Transverse colon (tissue), 4 donors: ENCODE results near the gene S100G. TPM values are rescaled to one million over a fixed set of nuclear protein-coding genes. Genes with fewer than 3 reads are reported as not detected.

Experiments
- DNase-seq: peaks from one replicate; pipeline ENCODE4 v3.0.0-alpha.2; 2019
- H3K27ac ChIP-seq, 4 donors: fragments of 200-600 bp; sonication (generic); 2 replicates each; pipeline ENCODE4 v1.5.1; 2016 to 2018; ENCODE audit warnings: inconsistent platforms in 4 of 4
- H3K27me3 ChIP-seq: fragments of 200-600 bp; sonication (generic); 2 replicates; pipeline ENCODE4 v1.5.1; 2017; ENCODE audit warnings: inconsistent platforms
- H3K36me3 ChIP-seq, 4 donors: fragments of 200-600 bp; sonication (generic); 2 replicates each; pipeline ENCODE4 v1.5.1; 2017 to 2019; ENCODE audit warnings: inconsistent platforms in 4 of 4
- H3K4me1 ChIP-seq, 4 donors: fragments of 200-600 bp; sonication (generic); 2 replicates each; pipeline ENCODE4 v1.5.1; 2017 to 2020; ENCODE audit warnings: inconsistent platforms in 4 of 4
- H3K4me3 ChIP-seq, 4 donors: fragments of 200-600 bp; sonication (generic); 1 replicate in 1 of 4; 2 replicates in 3 of 4; pipeline versions ENCODE4 v1.5.1 to v1.6.1; 2017 to 2019; ENCODE audit warnings: inconsistent platforms in 4 of 4
- H3K9me3 ChIP-seq, 2 donors: fragments of 200-600 bp; sonication (generic); 2 replicates each; pipeline ENCODE4 v1.5.1; 2017 to 2019; ENCODE audit warnings: inconsistent platforms in 2 of 2
- CTCF ChIP-seq, 5 experiments: fragments of 200-600 bp in 3 of 5; fragments of 450-650 bp in 2 of 5; sonication (generic) in 3 of 5; IDR thresholded peaks; 1 replicate in 2 of 5; 2 replicates in 3 of 5; pipeline ENCODE4 v1.5.1; 2016 to 2017; ENCODE audit warnings: antibody characterized with exemption in 5 of 5, inconsistent platforms in 3 of 5, mild to moderate bottlenecking in 2 of 5, moderate library complexity in 1 of 5
- EP300 ChIP-seq: sonication (generic); formaldehyde crosslinking; IDR thresholded peaks from one replicate; pipeline ENCODE4 v1.6.1; 2017; ENCODE audit warnings: antibody characterized with exemption, low read depth
- POLR2A ChIP-seq: fragments of 450-650 bp; IDR thresholded peaks from one replicate; pipeline ENCODE4 v1.6.1; 2016; ENCODE audit warnings: antibody characterized with exemption, mild to moderate bottlenecking, moderate library complexity
- POLR2AphosphoS5 ChIP-seq, 3 donors: sonication (generic); formaldehyde crosslinking; IDR thresholded peaks; one replicate each; pipeline ENCODE4 v1.6.1; 2016; ENCODE audit warnings: antibody characterized with exemption in 3 of 3
- WGBS, 2 donors: methylation state at CpG; one replicate each; pipeline ENCODE4 v1.1.5; 2018; ENCODE audit warnings: low coverage in 1 of 2; 5-methylcytosine and 5-hydroxymethylcytosine counted together
- in situ Hi-C, 4 donors: fragments of 200-750 bp; cut with MboI; loops; one replicate each; pipeline versions ENCODE4 v1.15.0 to v1.15.1; 2017; ENCODE audit warnings: low sequenced_read_pairs in 3 of 4, low pct_ligation_motif_present in 1 of 4, low pct_unique_long_range_greater_than_20kb in 1 of 4
- intact Hi-C: fragments of 100-400 bp; cut with DNase I; formaldehyde crosslinking; loops from one replicate; pipeline ENCODE4 v1.15.1; 2023; ENCODE audit warnings: low total_unique reads
- total RNA-seq, 4 donors: library from RNA; depleted of rRNA; stranded (reverse); fragments of >200 nt; gene quantifications; one replicate each; pipeline ENCODE4 v1.1.0, GENCODE V29; 2016

S100G gene
- total RNA-seq, 4 donors from 2014 or later: not detected

DNA sequence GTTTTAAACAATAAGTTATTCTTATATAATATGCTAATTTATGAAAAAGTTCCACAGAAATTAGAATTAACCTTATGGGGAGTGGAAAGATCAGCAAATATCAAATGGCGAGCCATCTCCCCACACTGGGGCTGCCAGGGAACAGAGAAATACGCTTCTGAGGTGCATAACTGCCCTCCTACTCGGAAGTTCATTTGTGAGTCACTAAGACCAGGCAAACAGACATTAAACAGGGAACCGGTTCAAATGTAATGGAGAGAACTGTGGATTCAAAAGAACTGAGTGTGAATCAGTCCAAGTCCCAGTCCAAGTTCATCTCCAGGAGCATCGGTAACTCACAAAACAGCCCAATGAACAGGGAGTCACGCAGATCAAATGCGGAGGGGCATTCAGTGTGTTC, 11.4 kb upstream of the S100G start:
- TF ChIP-seq EP300 (no peak), POLR2A (no peak), POLR2AphosphoS5 (IDR thresholded peaks at IDR 0.05) (no peak), CTCF (IDR thresholded peaks at IDR 0.05) (no peak)
- Histone ChIP-seq H3K27ac (no peak overlapping the region), H3K27me3 (no peaks in the 10 kb centered on the region), H3K4me3 (no peak overlapping the region), H3K4me1 (no peaks in the 10 kb centered on the region), H3K36me3 (no peaks in the 10 kb centered on the region), H3K9me3 (no peaks in the 10 kb centered on the region)
- intact Hi-C loops: no loop called here
- 90% methylated on average over 7 of the region's 7 CpGs; no CpG with 5 or more reads in 1 of the 2 donors for WGBS, 2 donors
- DNase-seq: no peak
- in situ Hi-C loops: no loop called here

DNA sequence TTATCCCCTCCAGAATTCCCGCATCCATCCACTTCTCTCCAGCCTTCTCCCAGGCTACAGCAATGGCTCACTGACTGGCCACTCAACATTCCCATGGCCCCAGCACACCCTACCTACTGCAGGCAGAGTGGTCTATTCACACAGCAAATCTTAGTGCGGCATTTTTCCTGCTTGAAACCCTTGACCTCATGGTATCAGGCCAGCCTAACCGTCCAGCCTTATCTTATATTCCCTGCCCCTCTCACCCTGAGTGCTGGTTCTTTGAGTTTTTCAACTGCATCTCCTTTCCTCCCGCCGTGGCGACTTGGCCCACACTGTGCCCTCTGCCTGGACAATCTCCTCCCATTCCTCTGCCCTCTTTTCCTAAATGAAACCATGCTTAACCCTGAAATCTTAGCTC, 10.0 kb upstream of the S100G start:
- in situ Hi-C loops: no loop called here
- TF ChIP-seq POLR2AphosphoS5 (IDR thresholded peaks at IDR 0.05) (no peak), POLR2A (no peak), EP300 (no peak), CTCF (IDR thresholded peaks at IDR 0.05) (no peak)
- Histone ChIP-seq H3K4me3 (no peak overlapping the region), H3K36me3 (no peaks in the 10 kb centered on the region), H3K9me3 (no peaks in the 10 kb centered on the region), H3K27ac (no peak overlapping the region), H3K27me3 (no peaks in the 10 kb centered on the region), H3K4me1 (no peaks in the 10 kb centered on the region)
- DNase-seq: no peak
- 93% methylated on average over 6 of the region's 6 CpGs; no CpG with 5 or more reads in 1 of the 2 donors for WGBS, 2 donors
- intact Hi-C loops: no loop called here

GRCh38 chrX:16640823-16641222, 9.1 kb upstream of the S100G start:
- Histone ChIP-seq H3K4me1 (no peaks in the 10 kb centered on the region), H3K9me3 (no peaks in the 10 kb centered on the region), H3K27ac (no peak overlapping the region), H3K4me3 (no peak overlapping the region), H3K27me3 (no peaks in the 10 kb centered on the region), H3K36me3 (no peaks in the 10 kb centered on the region)
- no peak for TF ChIP-seq CTCF (IDR thresholded peaks at IDR 0.05)
- intact Hi-C loops (no loop called here), in situ Hi-C loops (no loop called here)
- 92% methylated on average over 4 of the region's 4 CpGs; no CpG with 5 or more reads in 1 of the 2 donors for WGBS, 2 donors
- no peak for DNase-seq

GRCh38 chrX:16643176-16643575, 6.8 kb upstream of the S100G start:
- intact Hi-C loops: no loop called here
- H3K27ac ChIP-seq: no peak overlapping the region
- no peak for DNase-seq

More at GRCh38 chrX:16643176-16643575, 6.8 kb upstream of the S100G start:
- H3K36me3 ChIP-seq: no peaks in the 10 kb centered on the region
- WGBS, 2 donors: 40 to 77% methylated on average over 1 to 5 of the region's 5 CpGs
- in situ Hi-C loops: no loop called here
- no peaks in the 10 kb centered on the region for H3K4me1 ChIP-seq
- H3K4me3 ChIP-seq: no peak overlapping the region
- H3K27me3 ChIP-seq: no peaks in the 10 kb centered on the region
- TF ChIP-seq POLR2AphosphoS5 (IDR thresholded peaks at IDR 0.05): no peak
- TF ChIP-seq EP300: no peak
- no peak for TF ChIP-seq POLR2A
- TF ChIP-seq CTCF (IDR thresholded peaks at IDR 0.05): no peak
- no peaks in the 10 kb centered on the region for H3K9me3 ChIP-seq
